ENCODE measurements around the gene ANKRD28. TPM values are rescaled to one million over a fixed set of nuclear protein-coding genes. Genes with fewer than 3 reads are reported as not detected.

Gene ANKRD28
- total RNA-seq, 1 experiment from 2014 or later = 89.3 TPM

DNA sequence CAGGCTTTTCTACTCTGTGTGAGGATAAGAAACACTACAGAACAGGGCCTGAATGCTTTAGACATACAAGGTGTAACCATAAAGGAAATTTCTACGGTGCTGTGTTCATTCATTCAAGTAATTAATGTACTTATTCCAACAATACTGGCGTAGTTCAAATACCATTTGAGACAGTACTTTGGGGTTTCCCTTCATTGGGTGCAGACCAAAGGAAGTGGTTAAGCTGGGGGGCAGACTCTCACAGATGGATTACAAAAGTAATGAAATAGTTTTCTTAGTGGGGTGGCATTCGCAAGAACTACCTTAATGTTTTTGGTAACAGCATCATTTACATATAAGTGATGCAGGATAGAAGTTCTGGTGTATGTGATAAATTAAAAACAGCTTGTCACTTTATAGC is 130.3 kb downstream of the ANKRD28 start:
- TF ChIP-seq REST (IDR thresholded peaks at IDR 0.05; ENCODE audit: insufficient read depth in 1 of 2, low read depth in 2 of 2, low read length in 1 of 2) (no peak), POLR2AphosphoS5 (IDR thresholded peaks at IDR 0.05; ENCODE audit: low read depth, low read length) (no peak), TCF7L2 (IDR thresholded peaks at IDR 0.05; ENCODE audit: low read depth, low read length) (no peak), SIN3A (IDR thresholded peaks at IDR 0.05; ENCODE audit: borderline replicate concordance, insufficient read depth, low read depth, low read length) (no peak)
- TF ChIP-seq, protein P1, sequence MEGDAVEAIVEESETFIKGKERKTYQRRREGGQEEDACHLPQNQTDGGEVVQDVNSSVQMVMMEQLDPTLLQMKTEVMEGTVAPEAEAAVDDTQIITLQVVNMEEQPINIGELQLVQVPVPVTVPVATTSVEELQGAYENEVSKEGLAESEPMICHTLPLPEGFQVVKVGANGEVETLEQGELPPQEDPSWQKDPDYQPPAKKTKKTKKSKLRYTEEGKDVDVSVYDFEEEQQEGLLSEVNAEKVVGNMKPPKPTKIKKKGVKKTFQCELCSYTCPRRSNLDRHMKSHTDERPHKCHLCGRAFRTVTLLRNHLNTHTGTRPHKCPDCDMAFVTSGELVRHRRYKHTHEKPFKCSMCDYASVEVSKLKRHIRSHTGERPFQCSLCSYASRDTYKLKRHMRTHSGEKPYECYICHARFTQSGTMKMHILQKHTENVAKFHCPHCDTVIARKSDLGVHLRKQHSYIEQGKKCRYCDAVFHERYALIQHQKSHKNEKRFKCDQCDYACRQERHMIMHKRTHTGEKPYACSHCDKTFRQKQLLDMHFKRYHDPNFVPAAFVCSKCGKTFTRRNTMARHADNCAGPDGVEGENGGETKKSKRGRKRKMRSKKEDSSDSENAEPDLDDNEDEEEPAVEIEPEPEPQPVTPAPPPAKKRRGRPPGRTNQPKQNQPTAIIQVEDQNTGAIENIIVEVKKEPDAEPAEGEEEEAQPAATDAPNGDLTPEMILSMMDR (IDR thresholded peaks at IDR 0.05) = no peak
- Histone ChIP-seq H3K9me3 (ENCODE audit: control insufficient read depth, insufficient read depth, low read depth, low read length) (no peaks in the 10 kb centered on the region), H3K4me1 (ENCODE audit: control insufficient read depth, insufficient read depth, low read length) (no peaks in the 10 kb centered on the region), H3K36me3 (ENCODE audit: control insufficient read depth, insufficient read depth, low read length) (peaks cover 12% of the 10 kb centered on the region; the same call in 1 of the 2 replicates), H3K4me3 (ENCODE audit: low read depth in 2 of 2, low read length in 2 of 2) (no peak overlapping the region), H3K27me3 (ENCODE audit: control insufficient read depth, insufficient read depth, low read length) (no peaks in the 10 kb centered on the region), H3K27ac (ENCODE audit: low read length) (peak overlapping the region; percentile 5; the same call in 1 of the 2 replicates)
- intact Hi-C loops (cut with micrococcal nuclease; ENCODE audit: unreplicated experiment) (no loop called here), in situ Hi-C loops (cut with HindIII; ENCODE audit: low pct_unique_long_range_greater_than_20kb, low sequenced_read_pairs) (no loop called here)
- ChIA-PET CTCF (no interaction called here), POLR2A (no interaction called here)
- BruUV-seq (replicated peaks) = no TSS peak
- DNase-seq (ENCODE audit: low read depth, low spot score) (no peak), ATAC-seq (no peak)

- Histone ChIP-seq H3K27ac (ENCODE audit: low read length) (peak overlapping the region; percentile 49; the same call in 1 of the 2 replicates), H3K27me3 (ENCODE audit: control insufficient read depth, insufficient read depth, low read length) (no peaks in the 10 kb centered on the region), H3K36me3 (ENCODE audit: control insufficient read depth, insufficient read depth, low read length) (peaks cover 12% of the 10 kb centered on the region; the same call in 1 of the 2 replicates), H3K4me1 (ENCODE audit: control insufficient read depth, insufficient read depth, low read length) (no peaks in the 10 kb centered on the region), H3K9me3 (ENCODE audit: control insufficient read depth, insufficient read depth, low read depth, low read length) (no peaks in the 10 kb centered on the region), H3K4me3 (ENCODE audit: low read depth in 2 of 2, low read length in 2 of 2) (no peak overlapping the region)
- CTCF ChIA-PET = no interaction called here
- in situ Hi-C loops (cut with HindIII; ENCODE audit: low pct_unique_long_range_greater_than_20kb, low sequenced_read_pairs) = no loop called here
- no peak for ATAC-seq
- intact Hi-C loops (cut with micrococcal nuclease; ENCODE audit: unreplicated experiment) = no loop called here
- TF ChIP-seq TCF7L2 (IDR thresholded peaks at IDR 0.05; ENCODE audit: low read depth, low read length) (no peak), POLR2AphosphoS5 (IDR thresholded peaks at IDR 0.05; ENCODE audit: low read depth, low read length) (no peak), SIN3A (IDR thresholded peaks at IDR 0.05; ENCODE audit: borderline replicate concordance, insufficient read depth, low read depth, low read length) (no peak), REST (IDR thresholded peaks at IDR 0.05; ENCODE audit: insufficient read depth in 1 of 2, low read depth in 2 of 2, low read length in 1 of 2) (no peak)
- TF ChIP-seq, protein P1 (IDR thresholded peaks at IDR 0.05) = no peak
- BruUV-seq (replicated peaks) = no TSS peak
- POLR2A ChIA-PET = no interaction called here
- DNase-seq (ENCODE audit: low read depth, low spot score) = no peak
Measured at GRCh38 chr3:15666277-15666676, 131.5 kb downstream of the ANKRD28 start.
